Measurements from ENCODE around the gene SPG21.

GRCh38 chr15:64938192-64938591 is 51.5 kb downstream of the SPG21 start:
- no peak for TF ChIP-seq CTCF (IDR thresholded peaks at IDR 0.05)
- TF ChIP-seq POLR2A (IDR thresholded peaks at IDR 0.05; ENCODE audit: low read depth): no peak
- no peak for TF ChIP-seq EP300 (IDR thresholded peaks at IDR 0.05)
- peak in 1 of 2 donors; percentile 21 for TF ChIP-seq POLR2AphosphoS5 (IDR thresholded peaks at IDR 0.05)
